ENCODE results near the gene FER1L5. TPM values are rescaled to one million over a fixed set of nuclear protein-coding genes. Genes with fewer than 3 reads are reported as not detected.

FER1L5 gene
- total RNA-seq, 1 experiment from 2014 or later: not detected

DNA sequence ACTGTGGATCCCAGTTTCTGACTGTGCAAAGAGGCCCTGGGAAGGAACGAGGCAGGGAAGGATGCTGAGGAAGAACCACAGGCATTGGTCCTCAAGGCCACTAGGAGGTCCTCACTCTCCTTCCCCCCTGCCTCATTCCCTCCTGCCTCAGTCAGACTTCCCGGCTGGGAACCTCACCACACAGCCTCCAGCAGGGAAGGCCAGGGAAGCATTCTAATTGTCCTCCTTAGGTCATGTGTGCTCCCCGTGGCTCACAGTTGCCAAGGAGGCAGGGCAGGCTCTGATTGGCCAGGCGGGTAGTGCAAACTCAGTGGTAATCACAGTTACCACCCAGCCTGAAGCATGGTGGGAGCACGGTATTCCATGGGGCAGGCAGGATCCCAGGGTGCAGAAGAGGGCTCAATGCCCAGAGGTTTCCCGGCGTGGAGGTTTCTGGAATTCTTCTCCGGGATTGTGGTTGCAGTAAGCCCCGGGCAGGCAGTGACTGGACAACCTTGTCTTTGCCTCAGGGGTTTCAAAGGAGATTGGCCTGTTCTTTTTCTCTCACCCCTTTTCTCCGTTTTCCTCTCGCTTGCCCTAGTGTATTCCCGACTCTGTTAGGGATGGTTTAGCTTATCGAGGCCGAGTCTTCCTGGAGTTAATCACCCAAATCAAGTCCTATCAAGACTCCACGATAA lies 27.1 kb downstream of the FER1L5 start:
- DNase-seq (ENCODE audit: extremely low read depth, low read depth): no peak

DNA sequence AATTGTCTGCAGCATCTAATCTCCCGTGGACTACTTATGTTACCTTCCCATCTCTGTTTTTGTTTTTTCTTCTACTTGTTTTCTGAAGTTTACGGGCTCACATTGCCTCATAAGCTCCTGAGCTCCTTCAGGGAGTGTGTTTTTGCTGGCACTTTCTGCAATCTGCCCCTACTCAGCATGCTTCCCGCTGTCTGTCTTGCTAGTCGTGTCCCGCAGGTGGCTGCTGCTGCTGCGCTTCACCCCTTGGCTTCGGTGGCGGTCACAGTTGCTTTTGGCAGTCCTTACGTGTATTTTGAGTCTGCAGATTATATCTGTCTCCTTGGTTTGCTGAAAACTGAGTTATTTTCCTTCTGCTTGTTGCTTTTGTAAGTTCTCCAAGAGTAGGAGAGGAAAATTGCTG lies 37.3 kb downstream of the FER1L5 start:
- no peak for DNase-seq (ENCODE audit: extremely low read depth, low read depth)

DNA sequence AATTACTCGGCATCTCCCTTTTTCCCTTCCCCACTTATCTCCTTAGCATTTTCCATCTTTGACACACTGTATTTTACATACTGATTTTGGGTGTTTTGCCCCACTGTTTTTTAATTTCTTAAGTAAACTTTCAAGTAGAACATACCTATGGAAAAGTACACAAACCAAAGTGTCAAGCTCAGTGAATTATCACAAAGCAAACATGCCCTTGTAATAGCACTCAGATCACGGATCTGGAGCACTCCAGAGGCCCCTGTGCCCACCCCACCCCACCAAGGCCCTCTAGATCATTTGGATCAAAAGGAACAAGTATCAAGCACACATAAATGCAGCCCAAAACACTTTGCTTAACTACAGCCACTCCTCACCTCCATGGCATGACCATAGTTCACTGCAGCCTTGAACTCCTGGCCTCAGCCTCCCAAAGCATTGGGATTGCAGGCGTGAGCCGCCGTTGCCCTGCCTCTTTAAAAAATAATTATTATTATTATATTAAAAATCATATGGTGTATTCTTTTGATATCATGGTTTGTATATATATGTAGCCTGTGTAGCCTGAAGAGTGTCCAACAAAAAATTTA lies 38.1 kb downstream of the FER1L5 start:
- no peak for DNase-seq (ENCODE audit: extremely low read depth, low read depth)

DNA sequence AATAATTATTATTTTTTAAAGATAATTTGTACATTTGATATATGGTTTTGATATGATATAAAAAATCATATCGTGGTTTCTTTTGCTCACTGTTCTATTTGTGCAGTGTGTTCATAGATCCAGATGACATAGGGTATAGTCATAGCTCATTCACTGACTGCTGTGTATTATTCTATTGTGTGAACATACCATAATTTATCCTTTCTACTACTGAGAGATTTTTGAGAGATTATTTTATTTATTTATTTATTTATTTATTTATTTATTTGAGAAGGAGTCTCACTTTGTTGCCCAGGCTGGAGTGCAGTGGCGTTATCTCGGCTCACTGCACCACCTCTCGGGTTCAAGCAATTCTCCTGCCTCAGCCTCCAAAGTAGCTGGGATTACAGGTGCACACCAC lies 39.0 kb downstream of the FER1L5 start:
- no peak for DNase-seq (ENCODE audit: extremely low read depth, low read depth)

DNA sequence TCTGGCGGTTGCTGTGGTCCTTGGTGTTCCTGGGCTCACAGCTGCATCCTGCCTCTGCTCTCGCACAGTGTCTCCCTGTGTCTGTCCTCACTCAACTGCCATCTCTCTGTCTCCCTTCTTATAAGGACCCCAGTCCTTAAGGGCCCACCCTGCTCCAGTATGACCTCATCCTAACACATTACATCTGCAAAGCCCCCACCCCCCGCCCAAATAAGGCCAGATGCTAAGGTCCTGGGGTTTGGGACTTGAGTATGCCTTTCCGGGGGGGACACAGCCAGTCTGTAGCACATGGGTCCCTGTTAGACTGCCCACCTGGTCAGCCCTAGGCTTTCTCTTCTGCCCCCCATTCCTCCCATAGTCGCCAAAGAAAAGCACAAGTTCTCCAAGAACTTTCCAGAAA lies 40.7 kb downstream of the FER1L5 start:
- DNase-seq (ENCODE audit: extremely low read depth, low read depth): no peak

DNA sequence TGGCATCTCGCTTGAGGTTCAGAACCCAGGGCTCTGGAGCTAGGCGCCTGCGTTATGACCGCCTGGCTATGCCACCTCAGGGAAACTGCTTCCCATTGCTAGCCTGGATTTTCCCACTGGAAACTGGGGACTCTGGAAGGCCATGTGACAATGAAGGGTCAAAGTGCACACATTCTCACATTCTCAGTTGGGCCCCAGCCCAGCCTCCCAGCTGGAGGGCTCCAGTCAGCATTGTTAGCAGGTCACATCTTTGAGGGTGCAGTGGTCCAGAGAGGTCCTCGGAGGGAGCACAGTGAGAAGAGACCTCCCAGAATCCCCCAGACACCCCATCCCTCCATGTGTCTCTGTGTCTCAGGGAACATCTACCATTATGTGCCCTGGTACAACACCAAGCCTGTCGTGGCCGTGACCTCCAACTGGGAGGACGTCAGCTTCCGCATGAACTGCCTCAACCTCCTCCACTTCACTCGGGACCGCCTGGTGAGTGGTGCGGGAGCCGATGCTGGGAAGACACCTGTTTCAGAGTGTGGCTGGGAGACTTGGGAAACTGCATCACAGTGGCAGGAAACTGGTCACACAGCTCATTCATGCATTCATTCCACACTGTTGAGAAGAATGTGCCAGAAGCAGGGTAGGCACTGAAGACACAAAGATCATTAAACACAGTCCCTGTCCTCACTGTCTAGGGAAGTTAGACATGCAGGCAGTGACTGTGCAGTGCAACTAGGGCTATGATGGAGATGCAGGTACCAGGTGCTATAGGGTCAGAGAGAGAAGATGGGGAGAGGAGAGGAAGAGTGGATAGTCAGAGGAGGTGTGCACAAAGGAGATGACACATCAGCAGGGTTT lies 41.6 kb downstream of the FER1L5 start:
- no peak for DNase-seq (ENCODE audit: extremely low read depth, low read depth)

DNA sequence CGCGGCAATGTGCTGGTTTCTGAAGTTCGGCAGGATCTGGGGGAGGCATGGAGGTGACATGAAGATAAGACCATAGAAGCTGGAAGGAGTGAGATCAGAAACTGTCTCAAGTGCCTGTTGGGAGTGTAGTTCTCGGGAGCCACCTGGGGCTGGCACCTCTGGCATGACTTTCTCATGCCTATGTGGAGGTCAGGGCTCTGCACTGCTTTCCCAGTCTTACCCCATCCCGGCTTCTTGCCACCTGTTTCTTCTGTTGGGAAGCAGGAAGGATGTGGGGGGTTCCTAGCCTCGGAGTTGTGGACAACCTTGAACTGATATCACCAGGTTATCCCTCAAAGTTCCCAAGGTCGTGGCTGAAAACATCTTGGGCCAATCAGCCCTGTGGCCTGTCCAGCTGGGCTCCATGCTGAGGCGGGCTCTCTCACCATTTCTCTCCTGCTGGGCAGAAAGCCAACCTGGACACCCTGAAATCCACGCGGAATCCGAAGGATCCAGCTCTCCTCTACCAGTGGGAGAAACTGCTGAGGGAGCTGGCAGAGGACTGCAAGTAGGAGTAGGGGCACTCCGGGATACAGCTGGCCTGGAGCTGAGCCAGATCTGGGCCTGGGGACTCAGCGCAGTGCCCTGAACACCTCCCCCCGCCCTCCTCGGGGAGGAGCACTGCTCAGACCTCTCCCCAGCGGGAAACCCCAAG lies 42.5 kb downstream of the FER1L5 start:
- DNase-seq (ENCODE audit: extremely low read depth, low read depth): no peak

DNA sequence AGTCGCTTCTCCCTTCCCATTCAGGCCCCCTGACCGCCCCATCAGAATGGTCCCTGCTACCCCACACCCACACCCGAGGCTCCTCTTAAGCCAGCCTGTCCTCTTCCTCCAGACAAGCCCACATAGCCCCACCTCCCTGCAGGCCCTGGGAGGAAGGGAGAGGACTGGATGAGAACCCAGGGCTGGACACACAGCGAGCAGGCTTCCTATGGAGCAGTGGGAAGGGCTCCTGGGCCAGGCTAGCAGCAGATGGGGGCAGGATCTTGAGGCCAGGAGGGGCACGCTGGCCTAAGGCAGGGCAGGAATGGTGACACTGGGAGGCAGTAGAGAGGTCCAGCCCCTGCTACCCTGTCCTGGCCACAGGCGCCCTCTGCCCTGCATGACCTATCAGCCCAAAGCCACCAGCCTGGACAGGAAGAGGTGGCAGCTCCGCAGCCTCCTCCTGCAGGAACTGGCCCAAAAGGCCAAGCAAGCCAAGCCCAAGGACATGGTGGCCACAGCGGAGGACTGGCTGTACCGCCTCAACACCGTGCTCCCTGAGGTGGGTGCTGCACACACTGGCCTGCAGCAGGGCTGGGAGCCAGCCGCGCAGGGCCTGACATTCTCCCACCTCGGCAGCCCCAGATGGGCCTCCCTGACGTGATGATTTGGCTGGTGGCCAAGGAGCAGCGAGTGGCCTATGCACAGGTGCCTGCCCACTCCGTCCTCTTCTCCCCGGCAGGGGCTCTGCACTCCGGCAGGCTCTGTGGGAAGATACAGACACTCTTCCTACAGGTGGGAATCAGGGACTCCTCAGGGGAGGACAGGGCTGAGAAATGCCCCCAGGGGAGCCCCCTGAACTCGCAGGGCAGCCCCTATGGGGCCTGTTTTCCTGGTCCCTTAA lies 43.3 kb downstream of the FER1L5 start:
- DNase-seq (ENCODE audit: extremely low read depth, low read depth): no peak

DNA sequence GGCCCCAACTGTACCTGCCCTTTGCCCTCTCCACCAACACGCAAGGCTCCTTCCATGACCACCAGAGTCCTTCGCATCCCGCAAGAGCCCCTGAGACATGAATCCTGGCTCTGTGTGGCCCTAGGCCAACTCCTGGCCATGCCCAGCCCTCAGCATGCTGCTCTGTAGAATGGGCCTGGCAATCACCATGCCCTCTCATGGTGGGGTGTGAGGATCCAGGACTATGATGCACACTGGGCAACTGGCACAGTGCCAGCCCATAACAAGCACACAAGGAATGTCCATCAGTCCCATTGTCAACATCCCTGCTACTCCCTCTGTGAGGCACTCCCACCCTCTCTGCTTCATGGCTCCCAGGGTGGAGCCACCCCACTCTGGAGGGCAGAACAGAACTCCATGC lies 44.7 kb downstream of the FER1L5 start:
- no peak for DNase-seq (ENCODE audit: extremely low read depth, low read depth)

DNA sequence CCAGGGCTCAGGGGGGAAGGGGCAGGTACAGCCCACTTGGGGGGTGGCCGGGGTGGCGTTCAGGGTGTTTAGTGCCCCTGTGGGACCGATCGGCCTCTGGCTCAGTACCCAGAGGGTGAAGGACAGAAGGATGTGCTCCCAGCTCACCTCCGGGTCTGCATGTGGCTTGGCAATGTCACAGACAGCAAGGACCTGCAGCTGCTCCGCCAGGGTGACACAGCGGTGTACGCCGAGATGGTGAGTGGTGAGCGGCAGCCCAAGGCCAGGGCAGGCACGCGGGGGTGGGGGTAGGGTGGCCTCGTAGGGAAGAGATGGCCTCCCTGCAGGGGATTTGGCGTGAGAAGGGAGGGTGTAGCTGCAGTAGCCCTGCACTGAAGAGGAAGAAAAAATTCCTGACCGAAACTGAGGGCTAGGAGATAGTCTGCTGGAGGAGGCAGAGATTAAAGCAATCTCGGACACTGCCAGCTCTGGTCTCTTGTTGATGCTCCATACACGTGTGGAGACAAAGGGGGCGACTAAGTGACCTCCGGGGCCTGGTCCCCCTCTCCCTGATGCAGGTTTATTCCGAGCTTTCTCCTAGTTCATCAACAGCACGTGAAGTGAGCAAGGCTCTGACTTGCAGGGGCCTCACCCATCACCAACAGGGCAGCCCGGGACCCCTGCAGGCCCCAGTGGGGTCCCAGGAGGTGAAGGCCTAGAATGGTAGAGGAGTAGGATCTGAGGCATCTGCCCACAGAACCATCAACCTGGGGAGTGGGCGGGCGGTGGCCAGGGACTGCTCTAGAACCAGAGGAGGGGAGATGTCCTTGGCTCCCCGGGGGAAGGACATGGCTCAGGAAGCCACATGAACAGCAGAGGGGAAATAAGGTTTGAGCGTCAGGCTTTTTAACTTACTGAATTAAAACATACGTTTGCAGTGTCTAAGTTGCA lies 45.4 kb downstream of the FER1L5 start:
- no peak for DNase-seq (ENCODE audit: extremely low read depth, low read depth)

DNA sequence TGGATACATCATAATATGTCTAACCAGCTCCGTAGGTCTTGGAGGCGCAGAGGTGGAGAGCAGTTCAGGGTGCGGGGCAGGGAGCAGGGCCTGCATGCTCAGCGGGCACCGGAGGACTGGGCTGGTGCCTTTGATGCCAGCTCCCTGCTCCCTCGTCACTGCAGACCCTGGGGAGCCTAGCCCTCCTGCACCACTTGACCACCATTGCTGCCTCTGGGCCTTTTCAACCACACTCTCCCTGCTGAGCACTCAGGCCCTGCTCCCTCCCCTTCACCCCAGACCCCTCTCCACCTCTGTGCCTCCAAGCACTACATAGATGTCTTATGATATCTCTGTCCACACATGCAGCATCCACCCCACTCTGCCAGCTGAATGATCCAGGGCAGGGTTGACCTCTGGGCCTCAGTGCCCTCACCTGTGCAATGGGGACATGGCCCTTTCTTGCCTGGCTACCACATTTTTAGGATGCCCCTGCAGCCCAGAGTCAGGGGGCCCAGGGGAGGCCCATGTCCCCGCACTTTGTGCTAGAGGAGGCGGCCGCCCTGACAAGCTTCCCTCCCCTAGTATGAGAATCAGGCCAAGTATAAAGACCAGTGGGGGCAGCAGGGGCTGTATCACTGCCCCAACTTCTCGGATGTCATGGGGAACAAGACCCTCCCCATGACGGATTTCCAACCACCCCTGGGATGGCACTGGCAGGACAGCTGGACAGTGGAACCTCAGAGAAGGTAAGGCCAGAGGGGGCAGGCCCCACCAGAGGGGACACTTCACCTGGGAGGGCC lies 46.3 kb downstream of the FER1L5 start:
- no peak for DNase-seq (ENCODE audit: extremely low read depth, low read depth)

DNA sequence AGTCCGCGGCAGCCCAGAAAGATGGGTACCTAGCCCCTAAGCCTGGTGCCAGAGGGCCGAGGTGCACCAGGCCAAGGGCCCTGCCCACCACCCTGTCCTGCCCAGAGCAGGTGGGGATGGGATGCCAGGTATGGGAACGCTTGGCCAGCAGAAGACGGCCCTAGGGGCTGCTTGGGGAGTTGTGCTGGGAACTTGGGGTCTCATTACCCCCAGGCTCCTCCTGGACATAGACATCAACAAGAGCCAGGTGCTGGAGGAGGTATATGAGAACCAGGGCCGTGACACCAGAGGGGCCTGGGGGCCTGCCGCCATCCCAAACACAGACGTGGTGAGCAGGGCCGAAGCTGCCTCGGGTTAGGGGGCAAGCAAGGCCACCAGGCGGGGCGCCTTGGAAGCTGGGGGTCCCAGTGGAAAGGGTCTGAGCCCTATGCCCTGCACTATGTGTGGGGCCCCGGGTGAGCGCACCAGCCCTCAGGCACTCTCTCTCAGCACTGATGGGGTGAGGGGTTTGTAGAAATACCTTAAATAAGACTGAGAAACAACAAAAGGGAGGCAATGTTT lies 46.9 kb downstream of the FER1L5 start:
- no peak for DNase-seq (ENCODE audit: extremely low read depth, low read depth)

DNA sequence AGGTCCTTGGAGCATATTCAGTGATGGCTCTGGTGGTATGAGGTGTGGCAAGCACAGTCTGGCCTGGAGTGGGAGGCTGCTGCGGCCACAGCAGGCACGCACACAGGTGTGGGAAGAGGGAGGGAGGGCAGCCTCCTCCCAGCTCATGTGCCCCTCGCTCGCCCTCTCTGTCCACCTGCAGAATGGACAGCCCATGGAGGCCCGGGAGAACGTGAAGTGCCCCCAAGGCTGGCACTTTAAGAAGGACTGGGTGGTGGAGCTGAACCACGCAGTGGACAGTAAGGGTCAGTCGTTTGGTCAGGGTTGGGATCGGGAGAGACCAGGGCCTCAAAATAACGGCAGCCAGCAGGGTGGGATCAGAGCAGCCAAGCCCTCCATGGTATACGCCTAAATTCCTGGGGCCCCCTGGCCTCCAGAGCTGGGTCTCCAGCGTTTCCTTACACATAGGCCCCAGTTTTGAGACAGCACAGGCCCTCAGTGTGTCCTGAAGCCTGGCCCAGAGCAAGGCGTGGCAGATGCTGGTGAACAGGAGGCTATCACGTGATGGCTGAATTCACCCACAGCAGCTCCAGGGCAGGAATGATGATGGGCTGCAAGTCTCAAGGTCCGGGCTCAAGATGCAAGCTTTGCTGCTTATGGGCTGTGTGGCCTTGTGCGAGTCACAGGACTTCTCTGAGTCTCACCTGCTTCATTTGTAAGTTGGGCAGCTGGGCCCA lies 47.9 kb downstream of the FER1L5 start:
- DNase-seq (ENCODE audit: extremely low read depth, low read depth): no peak

DNA sequence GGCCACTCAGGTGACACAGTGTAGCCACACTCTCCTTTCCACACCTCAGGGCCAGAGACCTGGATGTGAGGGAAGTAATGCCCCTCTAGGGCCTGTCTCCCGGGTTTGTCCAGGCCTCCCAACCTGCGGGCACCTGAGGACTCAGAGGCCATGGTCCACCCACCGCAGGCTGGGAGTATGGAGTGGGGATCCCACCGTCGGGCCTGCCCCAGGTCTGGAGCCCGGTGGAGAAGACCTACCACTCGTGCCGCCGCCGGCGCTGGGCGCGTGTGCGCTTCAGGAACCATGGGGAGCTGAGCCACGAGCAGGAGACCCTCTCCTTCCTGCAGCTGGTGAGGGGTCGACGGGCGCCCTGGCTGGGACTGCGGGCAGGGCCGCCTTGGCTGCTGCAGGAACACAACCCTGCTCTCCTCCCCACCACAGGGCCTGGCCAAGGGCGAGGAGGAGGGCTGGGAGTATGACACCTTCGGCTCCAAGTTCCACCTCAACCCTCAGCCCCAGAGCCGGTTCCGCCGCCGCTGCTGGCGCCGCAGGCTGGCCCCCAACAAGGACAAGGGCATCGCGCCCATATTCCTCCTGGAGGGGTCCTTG lies 48.6 kb downstream of the FER1L5 start:
- DNase-seq (ENCODE audit: extremely low read depth, low read depth): no peak

DNA sequence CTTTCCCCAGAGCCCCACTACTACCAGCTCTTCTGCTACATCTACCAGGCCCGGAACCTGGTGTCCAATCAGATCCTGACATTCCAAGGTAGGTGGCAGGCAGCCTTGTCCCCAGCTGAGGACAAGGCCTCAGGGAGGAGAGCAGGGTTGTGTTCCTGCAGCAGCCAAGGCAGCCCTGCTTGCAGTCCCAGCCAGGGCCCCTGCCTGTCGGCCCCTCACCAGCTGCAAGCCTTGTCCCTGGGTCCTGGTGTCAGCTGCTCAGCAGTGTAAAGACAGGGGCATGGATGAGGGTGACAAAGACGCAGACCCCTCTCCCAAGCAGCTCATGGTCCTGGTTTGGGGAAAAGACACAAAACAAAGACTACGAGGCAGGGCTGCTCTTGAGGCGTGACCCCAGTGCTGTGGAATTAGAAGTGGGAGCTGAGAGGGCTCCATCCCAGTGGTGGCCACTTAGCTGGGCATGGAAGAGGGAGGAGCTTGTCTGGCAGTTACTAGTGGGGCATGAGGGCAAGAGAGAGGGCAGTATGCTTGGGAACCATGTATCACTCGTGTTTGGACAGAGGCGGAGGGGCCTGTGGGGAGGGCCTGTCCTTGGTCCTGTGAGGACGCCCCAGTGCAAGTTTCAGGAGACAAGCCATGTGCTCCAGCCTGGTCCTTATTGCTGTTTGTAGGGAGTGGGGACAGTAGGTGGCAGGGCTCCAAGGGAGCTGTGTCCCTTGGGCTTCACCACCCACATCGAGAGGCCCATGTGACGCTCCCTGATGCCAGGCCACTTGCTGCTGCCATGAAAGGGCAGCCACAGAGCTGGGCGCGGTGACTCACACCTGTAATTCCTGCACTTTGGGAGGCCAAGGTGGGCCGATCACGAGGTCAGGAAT lies 49.8 kb downstream of the FER1L5 start:
- DNase-seq (ENCODE audit: extremely low read depth, low read depth): no peak

All from NCI-H460 (cell line).